ENCODE measurements around the gene DIAPH3. TPM values are rescaled to one million over a fixed set of nuclear protein-coding genes. Genes with fewer than 3 reads are reported as not detected.

The DIAPH3 gene
- total RNA-seq, 2 donors from 2014 or later: 7.1 to 8.0 TPM

GRCh38 chr13:59885076-59885475, 278.7 kb downstream of the DIAPH3 start:
- TF ChIP-seq, protein P1, sequence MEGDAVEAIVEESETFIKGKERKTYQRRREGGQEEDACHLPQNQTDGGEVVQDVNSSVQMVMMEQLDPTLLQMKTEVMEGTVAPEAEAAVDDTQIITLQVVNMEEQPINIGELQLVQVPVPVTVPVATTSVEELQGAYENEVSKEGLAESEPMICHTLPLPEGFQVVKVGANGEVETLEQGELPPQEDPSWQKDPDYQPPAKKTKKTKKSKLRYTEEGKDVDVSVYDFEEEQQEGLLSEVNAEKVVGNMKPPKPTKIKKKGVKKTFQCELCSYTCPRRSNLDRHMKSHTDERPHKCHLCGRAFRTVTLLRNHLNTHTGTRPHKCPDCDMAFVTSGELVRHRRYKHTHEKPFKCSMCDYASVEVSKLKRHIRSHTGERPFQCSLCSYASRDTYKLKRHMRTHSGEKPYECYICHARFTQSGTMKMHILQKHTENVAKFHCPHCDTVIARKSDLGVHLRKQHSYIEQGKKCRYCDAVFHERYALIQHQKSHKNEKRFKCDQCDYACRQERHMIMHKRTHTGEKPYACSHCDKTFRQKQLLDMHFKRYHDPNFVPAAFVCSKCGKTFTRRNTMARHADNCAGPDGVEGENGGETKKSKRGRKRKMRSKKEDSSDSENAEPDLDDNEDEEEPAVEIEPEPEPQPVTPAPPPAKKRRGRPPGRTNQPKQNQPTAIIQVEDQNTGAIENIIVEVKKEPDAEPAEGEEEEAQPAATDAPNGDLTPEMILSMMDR (IDR thresholded peaks at IDR 0.05): no peak
- Histone ChIP-seq H3K4me3 (no peak overlapping the region), H3K36me3 (no peaks in the 10 kb centered on the region), H3K27ac (no peak overlapping the region), H3K27me3 (replicated peaks; ENCODE audit: insufficient read depth) (no peaks in the 10 kb centered on the region), H3K9me3 (no peaks in the 10 kb centered on the region), H3K4me1 (ENCODE audit: control insufficient read depth in 1 of 2, low read depth in 2 of 2) (no peaks in the 10 kb centered on the region)
- no peak for DNase-seq (ENCODE audit: low spot score)
- no peak for ATAC-seq (ENCODE audit: insufficient number of reproducible peaks, low FRiP score, low read depth)

GRCh38 chr13:59883885-59884284, 279.8 kb downstream of the DIAPH3 start:
- no peaks in the 10 kb centered on the region for H3K4me1 ChIP-seq (ENCODE audit: control insufficient read depth in 1 of 2, low read depth in 2 of 2)
- ATAC-seq (ENCODE audit: insufficient number of reproducible peaks, low FRiP score, low read depth) (no peak), DNase-seq (ENCODE audit: low spot score) (no peak)

GRCh38 chr13:59880468-59880867, 283.3 kb downstream of the DIAPH3 start:
- DNase-seq (ENCODE audit: low spot score) (no peak), ATAC-seq (ENCODE audit: insufficient number of reproducible peaks, low FRiP score, low read depth) (no peak)
- no peak overlapping the region for H3K4me3 ChIP-seq
- H3K27me3 ChIP-seq (replicated peaks; ENCODE audit: insufficient read depth): no peaks in the 10 kb centered on the region
- TF ChIP-seq, protein P1 (IDR thresholded peaks at IDR 0.05): no peak
- no peak overlapping the region for H3K27ac ChIP-seq
- no peaks in the 10 kb centered on the region for H3K9me3 ChIP-seq
- H3K4me1 ChIP-seq (ENCODE audit: control insufficient read depth in 1 of 2, low read depth in 2 of 2): peaks cover 0 to 8% of the 10 kb centered on the region in 2 donors
- no peaks in the 10 kb centered on the region for H3K36me3 ChIP-seq

More at GRCh38 chr13:59883885-59884284, 279.8 kb downstream of the DIAPH3 start:
- TF ChIP-seq, protein P1 (IDR thresholded peaks at IDR 0.05): no peak
- Histone ChIP-seq H3K27ac (no peak overlapping the region), H3K9me3 (no peaks in the 10 kb centered on the region), H3K36me3 (no peaks in the 10 kb centered on the region), H3K4me3 (no peak overlapping the region), H3K27me3 (replicated peaks; ENCODE audit: insufficient read depth) (no peaks in the 10 kb centered on the region)

GRCh38 chr13:59879281-59879680, 284.4 kb downstream of the DIAPH3 start:
- Histone ChIP-seq H3K27ac (no peak overlapping the region), H3K27me3 (replicated peaks; ENCODE audit: insufficient read depth) (no peaks in the 10 kb centered on the region), H3K36me3 (no peaks in the 10 kb centered on the region), H3K4me3 (no peak overlapping the region), H3K4me1 (ENCODE audit: control insufficient read depth in 1 of 2, low read depth in 2 of 2) (peaks cover 0 to 8% of the 10 kb centered on the region in 2 donors), H3K9me3 (no peaks in the 10 kb centered on the region)
- ATAC-seq (ENCODE audit: insufficient number of reproducible peaks, low FRiP score, low read depth): no peak
- TF ChIP-seq, protein P1 (IDR thresholded peaks at IDR 0.05): no peak
- no peak for DNase-seq (ENCODE audit: low spot score)

DNA sequence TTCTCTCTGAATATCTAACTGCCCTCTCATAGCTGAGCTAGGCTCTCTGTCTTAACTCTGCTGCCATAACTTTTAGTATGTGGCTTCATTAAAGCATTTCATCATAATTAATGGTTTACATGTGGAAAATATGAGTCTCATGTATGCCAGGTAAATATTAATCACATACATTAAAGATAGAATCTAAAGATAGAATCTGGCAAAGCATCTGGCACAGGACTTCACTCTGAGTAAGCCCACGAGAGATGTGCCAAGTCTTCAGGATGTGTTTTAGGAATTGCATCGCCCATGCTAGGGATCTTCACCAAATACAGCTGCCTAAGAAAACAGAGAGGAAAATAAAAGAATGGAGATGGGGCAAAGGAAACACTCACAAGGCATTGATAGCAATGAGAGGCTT, 285.8 kb downstream of the DIAPH3 start:
- Histone ChIP-seq H3K27me3 (replicated peaks; ENCODE audit: insufficient read depth) (no peaks in the 10 kb centered on the region), H3K4me1 (ENCODE audit: control insufficient read depth in 1 of 2, low read depth in 2 of 2) (peaks cover under 1 to 16% of the 10 kb centered on the region in 2 donors), H3K4me3 (no peak overlapping the region), H3K27ac (no peak overlapping the region), H3K36me3 (no peaks in the 10 kb centered on the region), H3K9me3 (no peaks in the 10 kb centered on the region)
- no peak for DNase-seq (ENCODE audit: low spot score)
- TF ChIP-seq, protein P1 (IDR thresholded peaks at IDR 0.05): no peak
- ATAC-seq (ENCODE audit: insufficient number of reproducible peaks, low FRiP score, low read depth): no peak

Data from thoracic aorta (tissue), 2 donors.